Measurements from ENCODE around the gene DOK6. TPM values are rescaled to one million over a fixed set of nuclear protein-coding genes. Genes with fewer than 3 reads are reported as not detected.

DOK6 gene
- total RNA-seq, 1 donor, result 3.6 TPM

- H3K36me3 ChIP-seq (ENCODE audit: insufficient read depth, low read length), result no peaks in the 10 kb centered on the region
- no peak for DNase-seq (ENCODE audit: insufficient read length, low spot score, missing footprints)
- no peaks in the 10 kb centered on the region for H4K20me1 ChIP-seq (ENCODE audit: insufficient read depth, low read length)
- H3K27ac ChIP-seq (ENCODE audit: low read depth, low read length), result no peak overlapping the region
- no peak overlapping the region for H3K4me3 ChIP-seq (ENCODE audit: insufficient read depth, low read length)
- H3K79me2 ChIP-seq (ENCODE audit: insufficient read depth, low read length), result no peaks in the 10 kb centered on the region
- H2AFZ ChIP-seq (ENCODE audit: low read length), result no peak overlapping the region
- no peak overlapping the region for H3K4me2 ChIP-seq (ENCODE audit: insufficient read depth, low read length)
- H3K9me3 ChIP-seq (ENCODE audit: low read depth, low read length), result no peaks in the 10 kb centered on the region
- TF ChIP-seq CTCF (IDR thresholded peaks at IDR 0.05; ENCODE audit: extremely low read depth, low read depth, low read length), result no peak
- H3K27me3 ChIP-seq (ENCODE audit: insufficient read depth, low read length), result no peaks in the 10 kb centered on the region
- no peaks in the 10 kb centered on the region for H3K4me1 ChIP-seq (ENCODE audit: insufficient read depth, low read length)
These were observed 47.2 kb downstream of the DOK6 start for GRCh38 chr18:69447886-69448285.

- H2AFZ ChIP-seq (ENCODE audit: low read length), result no peak overlapping the region
- no peak for TF ChIP-seq CTCF (IDR thresholded peaks at IDR 0.05; ENCODE audit: extremely low read depth, low read depth, low read length)
- H3K27me3 ChIP-seq (ENCODE audit: insufficient read depth, low read length), result no peaks in the 10 kb centered on the region
- no peak for DNase-seq (ENCODE audit: insufficient read length, low spot score, missing footprints)
- no peaks in the 10 kb centered on the region for H3K36me3 ChIP-seq (ENCODE audit: insufficient read depth, low read length)
- H4K20me1 ChIP-seq (ENCODE audit: insufficient read depth, low read length), result no peaks in the 10 kb centered on the region
- no peak overlapping the region for H3K4me2 ChIP-seq (ENCODE audit: insufficient read depth, low read length)
- no peaks in the 10 kb centered on the region for H3K4me1 ChIP-seq (ENCODE audit: insufficient read depth, low read length)
- no peaks in the 10 kb centered on the region for H3K79me2 ChIP-seq (ENCODE audit: insufficient read depth, low read length)
- no peaks in the 10 kb centered on the region for H3K9me3 ChIP-seq (ENCODE audit: low read depth, low read length)
- H3K27ac ChIP-seq (ENCODE audit: low read depth, low read length), result no peak overlapping the region
- no peak overlapping the region for H3K4me3 ChIP-seq (ENCODE audit: insufficient read depth, low read length)
These were observed 54.4 kb downstream of the DOK6 start for GRCh38 chr18:69455125-69455524.

- Histone ChIP-seq H3K4me2 (ENCODE audit: insufficient read depth, low read length) (no peak overlapping the region), H3K4me1 (ENCODE audit: insufficient read depth, low read length) (no peaks in the 10 kb centered on the region), H3K79me2 (ENCODE audit: insufficient read depth, low read length) (no peaks in the 10 kb centered on the region), H2AFZ (ENCODE audit: low read length) (no peak overlapping the region), H3K36me3 (ENCODE audit: insufficient read depth, low read length) (no peaks in the 10 kb centered on the region), H3K4me3 (ENCODE audit: insufficient read depth, low read length) (no peak overlapping the region), H3K27me3 (ENCODE audit: insufficient read depth, low read length) (no peaks in the 10 kb centered on the region), H4K20me1 (ENCODE audit: insufficient read depth, low read length) (no peaks in the 10 kb centered on the region), H3K9me3 (ENCODE audit: low read depth, low read length) (no peaks in the 10 kb centered on the region), H3K27ac (ENCODE audit: low read depth, low read length) (no peak overlapping the region)
- TF ChIP-seq CTCF (IDR thresholded peaks at IDR 0.05; ENCODE audit: extremely low read depth, low read depth, low read length), result no peak
- no peak for DNase-seq (ENCODE audit: insufficient read length, low spot score, missing footprints)
These were observed 68.8 kb downstream of the DOK6 start for GRCh38 chr18:69469444-69469919.

- Histone ChIP-seq H3K36me3 (ENCODE audit: insufficient read depth, low read length) (no peaks in the 10 kb centered on the region), H3K4me2 (ENCODE audit: insufficient read depth, low read length) (no peak overlapping the region), H3K4me3 (ENCODE audit: insufficient read depth, low read length) (no peak overlapping the region), H3K27ac (ENCODE audit: low read depth, low read length) (no peak overlapping the region), H2AFZ (ENCODE audit: low read length) (no peak overlapping the region), H3K27me3 (ENCODE audit: insufficient read depth, low read length) (no peaks in the 10 kb centered on the region), H3K9me3 (ENCODE audit: low read depth, low read length) (no peaks in the 10 kb centered on the region), H4K20me1 (ENCODE audit: insufficient read depth, low read length) (no peaks in the 10 kb centered on the region), H3K79me2 (ENCODE audit: insufficient read depth, low read length) (no peaks in the 10 kb centered on the region), H3K4me1 (ENCODE audit: insufficient read depth, low read length) (no peaks in the 10 kb centered on the region)
- DNase-seq (ENCODE audit: insufficient read length, low spot score, missing footprints), result no peak
- TF ChIP-seq CTCF (IDR thresholded peaks at IDR 0.05; ENCODE audit: extremely low read depth, low read depth, low read length), result no peak
These were observed 79.8 kb downstream of the DOK6 start for GRCh38 chr18:69480460-69480859.

Measured in osteoblast (primary cell).